HCT116 (cell line): ENCODE results near the gene ATP13A5. TPM values are rescaled to one million over a fixed set of nuclear protein-coding genes. Genes with fewer than 3 reads are reported as not detected.

Experiments
- ATAC-seq: fragments of 200-7000 bp; cut with Tn5 transposase; 2 replicates; pipeline ENCODE4 v1.9.1; 2020; ENCODE audit warnings: mild to moderate bottlenecking, moderate library complexity
- BruUV-seq: library from RNA; stranded (reverse); fragments of 400-500 nt; replicated peaks from 2 replicates; lab custom pipeline; 2021; lab: Mats Ljungman, UMichigan
- CTCF ChIA-PET: fragments of 300-600 bp; sonication (Branson Sonifier 250); formaldehyde crosslinking; loops from one replicate; lab custom pipeline; 2021; ENCODE audit warnings: antibody characterized with exemption; lab: Charles Lee
- POLR2A ChIA-PET: fragments of 300-600, 350-600 bp; sonication (Branson Sonifier 250); formaldehyde crosslinking; loops from one replicate; lab custom pipeline; 2021; ENCODE audit warnings: antibody characterized with exemption; lab: Charles Lee
- RAD21 ChIA-PET, 2 experiments: fragments of 300-600 bp; sonication (Branson Sonifier 250); formaldehyde crosslinking; loops; one replicate each; lab custom pipeline; 2023; ENCODE audit warnings: low total read pairs in 2 of 2; ENCODE audit not compliant: uncharacterized antibody in 2 of 2, unreplicated experiment in 2 of 2, low non-redundant PET in 1 of 2; lab: Charles Lee
- DNase-seq: peaks from one replicate; pipeline ENCODE4 v3.0.0-alpha.2; 2010; ENCODE audit warnings: low read depth, low spot score
- H2AFZ ChIP-seq: fragments of 200-600 bp; shearing (Covaris generic), sonication (generic); 2 replicates; pipeline ENCODE4 v1.6.1; 2017; ENCODE audit warnings: low read depth, mixed run types, mixed read lengths, antibody characterized with exemption, low read length; ENCODE audit not compliant: poor library complexity, severe bottlenecking
- H3K27ac ChIP-seq: 2 replicates; pipeline ENCODE4 v1.5.1; 2012; ENCODE audit warnings: low read depth, low read length
- H3K27me3 ChIP-seq: fragments of 200-600 bp; sonication (generic); 2 replicates; pipeline ENCODE4 v1.6.1; 2016; ENCODE audit warnings: mixed run types, low read length, mixed read lengths; ENCODE audit not compliant: insufficient read depth
- H3K36me3 ChIP-seq, 2 experiments: fragments of 200-500 bp in 1 of 2; fragments of 200-600 bp in 1 of 2; sonication (Bioruptor generic) in 1 of 2; sonication (generic) in 1 of 2; 2 replicates each; pipeline versions ENCODE4 v1.5.1 to v1.6.1; 2014 to 2016; ENCODE audit warnings: low read length in 2 of 2, inconsistent platforms in 1 of 2, mixed read lengths in 1 of 2, mixed run types in 1 of 2; ENCODE audit not compliant: insufficient read depth in 2 of 2, control insufficient read depth in 1 of 2
- H3K4me1 ChIP-seq, 2 experiments: fragments of 200-600 bp in 1 of 2; sonication (generic) in 1 of 2; 2 replicates each; pipeline versions ENCODE4 v1.5.1 to v1.6.1; 2012 to 2017; ENCODE audit warnings: low read length in 2 of 2, inconsistent platforms in 1 of 2, mild to moderate bottlenecking in 1 of 2, mixed read lengths in 1 of 2, mixed run types in 1 of 2, moderate library complexity in 1 of 2; ENCODE audit not compliant: insufficient read depth in 2 of 2, control insufficient read depth in 1 of 2
- H3K4me2 ChIP-seq: fragments of 200-600 bp; sonication (generic); 2 replicates; pipeline ENCODE4 v1.6.1; 2017; ENCODE audit warnings: mixed run types, low read length, mixed read lengths
- H3K4me3 ChIP-seq, 2 experiments: fragments of 200-600 bp in 1 of 2; sonication (generic) in 1 of 2; replicated peaks in 1 of 2; 2 replicates each; pipeline ENCODE4 v1.5.1; 2011 to 2016; ENCODE audit warnings: low read length in 2 of 2, control low read depth in 1 of 2, low read depth in 1 of 2, mild to moderate bottlenecking in 1 of 2, mixed read lengths in 1 of 2, mixed run types in 1 of 2
- H3K79me2 ChIP-seq: fragments of 200-600 bp; sonication (generic); 2 replicates; pipeline ENCODE4 v1.6.1; 2017; ENCODE audit warnings: mild to moderate bottlenecking, mixed run types, low read length, moderate library complexity, mixed read lengths; ENCODE audit not compliant: insufficient read depth
- H3K9ac ChIP-seq: fragments of 200-600 bp; sonication (generic); 2 replicates; pipeline ENCODE4 v1.6.1; 2016; ENCODE audit warnings: low read length, mixed read lengths
- H3K9me2 ChIP-seq: fragments of 200-600 bp; sonication (generic), shearing (Covaris generic); 2 replicates; pipeline ENCODE4 v1.6.1; 2017; ENCODE audit warnings: mixed run types, mild to moderate bottlenecking, moderate library complexity; ENCODE audit not compliant: insufficient read depth
- H3K9me3 ChIP-seq, 2 experiments: fragments of 200-500 bp in 1 of 2; fragments of 200-600 bp in 1 of 2; sonication (Bioruptor generic) in 1 of 2; sonication (generic) in 1 of 2; 2 replicates each; pipeline ENCODE4 v1.6.1; 2014 to 2017; ENCODE audit warnings: low read length in 2 of 2, mixed read lengths in 2 of 2, inconsistent platforms in 1 of 2, low read depth in 1 of 2, mild to moderate bottlenecking in 1 of 2, mixed run types in 1 of 2, moderate library complexity in 1 of 2; ENCODE audit not compliant: control insufficient read depth in 1 of 2, insufficient read depth in 1 of 2
- H4K20me1 ChIP-seq: fragments of 200-600 bp; sonication (generic), shearing (Covaris generic); 2 replicates; pipeline ENCODE4 v1.6.1; 2017; ENCODE audit warnings: mixed run types, mild to moderate bottlenecking, moderate library complexity; ENCODE audit not compliant: insufficient read depth
- CBX3 ChIP-seq: IDR thresholded peaks from 2 replicates; pipeline ENCODE4 v1.6.1; 2012; ENCODE audit warnings: low read depth
- CEBPB ChIP-seq: IDR thresholded peaks from 2 replicates; pipeline ENCODE4 v1.6.1; 2012; ENCODE audit warnings: low read depth
- ELF1 ChIP-seq: IDR thresholded peaks from 2 replicates; pipeline ENCODE4 v1.6.1; 2012; ENCODE audit warnings: low read depth, borderline replicate concordance
- EZH2 ChIP-seq: fragments of 200-600 bp; sonication (generic); IDR thresholded peaks from 2 replicates; pipeline ENCODE4 v1.6.1; 2017; ENCODE audit warnings: antibody characterized with exemption, mixed run types
- EZH2phosphoT487 ChIP-seq: fragments of 200-600 bp; IDR thresholded peaks from 2 replicates; pipeline ENCODE4 v1.6.1; 2018; ENCODE audit warnings: antibody characterized with exemption, borderline replicate concordance
- RAD21 ChIP-seq: IDR thresholded peaks from 2 replicates; pipeline ENCODE4 v1.6.1; 2012; ENCODE audit warnings: low read depth, mild to moderate bottlenecking
- YY1 ChIP-seq: IDR thresholded peaks from 2 replicates; pipeline ENCODE4 v1.6.1; 2011; ENCODE audit warnings: low read length, low read depth, moderate library complexity, mild to moderate bottlenecking; ENCODE audit not compliant: insufficient replicate concordance; ENCODE audit errors: extremely low read depth
- ZBTB33 ChIP-seq: IDR thresholded peaks from 2 replicates; pipeline ENCODE4 v1.6.1; 2011; ENCODE audit warnings: mild to moderate bottlenecking, low read length, moderate library complexity; ENCODE audit not compliant: insufficient replicate concordance; ENCODE audit errors: extremely low read depth
- ZFX ChIP-seq: fragments of 450-650 bp; IDR thresholded peaks from 2 replicates; pipeline ENCODE4 v1.6.1; 2017
- intact Hi-C: fragments of 100-400 bp; cut with micrococcal nuclease; formaldehyde crosslinking; loops from 2 replicates; pipeline ENCODE4 v1.10.0; 2022
- total RNA-seq: library from RNA; stranded (reverse); gene quantifications from one replicate; pipeline ENCODE4 v1.2.1, GENCODE V29; 2021; ENCODE audit not compliant: unreplicated experiment

The ATP13A5 gene
- total RNA-seq, 1 experiment from 2014 or later: not detected

DNA sequence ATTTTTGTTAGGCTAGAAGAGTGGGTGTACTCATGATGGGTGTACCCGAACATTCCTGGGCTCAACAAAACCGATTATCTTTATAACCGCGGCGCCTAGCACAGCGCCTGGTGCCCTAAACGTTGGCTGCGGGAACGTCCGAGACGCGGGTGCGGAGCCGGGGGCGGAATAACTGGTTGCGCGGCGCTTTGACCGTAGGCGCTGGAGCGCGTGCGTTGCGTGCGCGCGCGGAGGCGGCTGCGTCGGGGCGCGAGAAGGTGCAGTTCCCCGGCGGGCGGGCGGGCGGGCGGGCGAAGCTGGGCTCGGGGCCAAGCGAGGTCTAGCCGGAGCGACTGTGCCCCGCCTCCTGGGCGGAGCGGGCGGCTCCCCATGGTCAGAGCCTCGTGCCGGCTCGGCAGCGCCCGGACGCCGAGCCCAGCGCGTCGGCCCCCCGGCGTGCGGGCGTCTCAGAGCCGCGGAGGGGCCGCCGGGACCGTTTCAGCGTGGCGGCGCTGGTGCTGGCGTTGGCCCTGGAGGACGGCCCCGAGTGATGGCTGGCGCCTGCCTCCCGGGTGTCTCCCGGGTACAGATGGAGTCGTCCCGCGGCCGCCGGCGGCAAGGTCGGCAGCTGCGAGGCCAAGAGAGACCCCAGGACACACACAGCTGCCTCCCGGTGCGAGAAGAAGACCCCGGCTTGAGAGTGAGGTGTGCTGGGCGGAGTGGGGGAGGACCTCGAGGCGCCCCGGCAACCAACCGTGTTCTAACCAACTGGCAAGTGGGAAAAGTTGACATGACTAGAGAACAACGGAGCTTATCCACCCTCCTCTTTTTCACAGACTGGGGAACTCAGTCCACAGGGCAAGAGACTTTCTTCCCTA lies 137.5 kb downstream of the ATP13A5 start, which contains the start of gene PLAAT1:
TSS of gene PLAAT1 (plus strand) at position 373 of the 857 bp plus-strand sequence. CDS start 14,429 bp downstream, outside the sequence.
- Histone ChIP-seq H3K4me3 (no peak within 1 kb of the TSS), H3K9ac (no peak within 1 kb of the TSS), H3K79me2 (no peaks in the 10 kb centered on the region), H3K27me3 (0 out of 2 replicates have a peak, but pooled peaks cover 8% of the 10 kb centered on the region), H3K4me2 (no peak within 1 kb of the TSS), H4K20me1 (no peaks in the 10 kb centered on the region), H3K36me3 (no peaks in the 10 kb centered on the region), H3K4me1 (no peaks in the 10 kb centered on the region), H2AFZ (no peak within 1 kb of the TSS), H3K9me3 (no peaks in the 10 kb centered on the region), H3K27ac (no peak within 1 kb of the TSS), H3K9me2 (no peaks in the 10 kb centered on the region)
- intact Hi-C loops: no loop called here
- no peak for ATAC-seq
- no peak for DNase-seq
- BruUV-seq: no TSS peak
- POLR2A ChIA-PET: no interaction called here
- TF ChIP-seq CEBPB (no peak), ZBTB33 (no peak), ZFX (no peak), CBX3 (no peak), EZH2phosphoT487 (no peak), ELF1 (no peak), YY1 (no peak), RAD21 (no peak), EZH2 (no peak)
- RAD21 ChIA-PET: no interaction called here
- CTCF ChIA-PET: no interaction called here
